Stimulated activated CD8-positive, alpha-beta memory T cell treated with anti-CD3 and anti-CD28 coated beads, Interleukin-12 subunit alpha, Interleukin-12 subunit beta, amount 100 ng/mL, for 1 hour (primary cell): ENCODE data around the gene GPC5.

Source experiments
- DNase-seq: peaks from one replicate; pipeline ENCODE4 v3.0.0-alpha.2; 2020; ENCODE audit warnings: low read depth

GPC5 gene

GRCh38 chr13:91539286-91540157 is 141.1 kb downstream of the GPC5 start:
- no peak for DNase-seq

GRCh38 chr13:91540158-91540736 is 141.8 kb downstream of the GPC5 start:
- no peak for DNase-seq

- no peak for DNase-seq
Measured at GRCh38 chr13:91544723-91545122, 146.3 kb downstream of the GPC5 start.

GRCh38 chr13:91546900-91547299 is 148.5 kb downstream of the GPC5 start:
- DNase-seq = no peak

- DNase-seq = no peak
Measured at GRCh38 chr13:91553584-91553983, 155.2 kb downstream of the GPC5 start.

GRCh38 chr13:91554101-91554500 is 155.7 kb downstream of the GPC5 start:
- no peak for DNase-seq

- no peak for DNase-seq
Measured at GRCh38 chr13:91557328-91558090, 159.1 kb downstream of the GPC5 start.

GRCh38 chr13:91563799-91564198 is 165.4 kb downstream of the GPC5 start:
- no peak for DNase-seq

- DNase-seq = no peak
Measured at GRCh38 chr13:91564396-91564795, 166.0 kb downstream of the GPC5 start.

- no peak for DNase-seq
Measured at GRCh38 chr13:91565296-91565695, 166.9 kb downstream of the GPC5 start.

GRCh38 chr13:91567485-91568207 is 169.2 kb downstream of the GPC5 start:
- DNase-seq = no peak

- DNase-seq = no peak
Measured at GRCh38 chr13:91571681-91572080, 173.3 kb downstream of the GPC5 start.

GRCh38 chr13:91572439-91572838 is 174.0 kb downstream of the GPC5 start:
- DNase-seq = no peak

GRCh38 chr13:91572944-91573598 is 174.7 kb downstream of the GPC5 start:
- no peak for DNase-seq

- no peak for DNase-seq
Measured at GRCh38 chr13:91574766-91575165, 176.3 kb downstream of the GPC5 start.

GRCh38 chr13:91576590-91576989 is 178.2 kb downstream of the GPC5 start:
- DNase-seq = no peak

GRCh38 chr13:91579320-91579719 is 180.9 kb downstream of the GPC5 start:
- DNase-seq = no peak

- no peak for DNase-seq
Measured at GRCh38 chr13:91580749-91581148, 182.3 kb downstream of the GPC5 start.

- no peak for DNase-seq
Measured at GRCh38 chr13:91586609-91587008, 188.2 kb downstream of the GPC5 start.

- DNase-seq = no peak
Measured at GRCh38 chr13:91588541-91588940, 190.1 kb downstream of the GPC5 start.
